Airway epithelial cell (primary cell): Measurements from ENCODE around the gene TBC1D16. TPM values are rescaled to one million over a fixed set of nuclear protein-coding genes. Genes with fewer than 3 reads are reported as not detected.

ENCODE experiments used
- total RNA-seq: library from RNA; depleted of rRNA; stranded (reverse); fragments of >200 nt; gene quantifications from 2 replicates; pipeline ENCODE4 v1.2.3, GENCODE V29; 2015

The TBC1D16 gene
- 16.3 and 22.1 TPM in 2 replicates for total RNA-seq

GRCh38 chr17:80035687-80035936 lies at the start of gene TBC1D16:
Gene TBC1D16 (minus strand): TSS chr17:80035872. CDS start chr17:80013547, 22,325 bp downstream.

GRCh38 chr17:80035937-80036714 lies 454 bp upstream of the TBC1D16 start, which contains the start of gene CCDC40:
Gene CCDC40 (plus strand): TSS chr17:80036642. CDS start chr17:80036663, 21 bp downstream.

Other genes starting within 250 kb of the TBC1D16 start
- 2.1 and 3.0 TPM in 2 replicates for gene CBX8, start 238.8 kb downstream of the TBC1D16 start, total RNA-seq
- 15.7 and 18.3 TPM in 2 replicates for gene CBX4, start 196.4 kb downstream of the TBC1D16 start, total RNA-seq
- 0.19 and 0.99 TPM in 2 replicates for gene CCDC40, start 770 bp upstream of the TBC1D16 start, total RNA-seq
- 40.2 and 52.5 TPM in 2 replicates for gene GAA, start 65.7 kb upstream of the TBC1D16 start, total RNA-seq
- gene EIF4A3, start 111.3 kb upstream of the TBC1D16 start, total RNA-seq, result 85.4 and 89.2 TPM in 2 replicates
- 5.5 and 8.3 TPM in 2 replicates for gene CARD14, start 134.2 kb upstream of the TBC1D16 start, total RNA-seq
- 5.4 and 10.0 TPM in 2 replicates for gene SGSH, start 184.5 kb upstream of the TBC1D16 start, total RNA-seq
- 3.8 and 3.9 TPM in 2 replicates for gene SLC26A11, start 184.6 kb upstream of the TBC1D16 start, total RNA-seq
- 14.5 and 27.3 TPM in 2 replicates for gene RNF213, start 225.0 kb upstream of the TBC1D16 start, total RNA-seq